ENCODE data around the gene TAL1. TPM values are rescaled to one million over a fixed set of nuclear protein-coding genes. Genes with fewer than 3 reads are reported as not detected.

TAL1 gene
- total RNA-seq, 1 donor from 2014 or later: 0.69 TPM

DNA sequence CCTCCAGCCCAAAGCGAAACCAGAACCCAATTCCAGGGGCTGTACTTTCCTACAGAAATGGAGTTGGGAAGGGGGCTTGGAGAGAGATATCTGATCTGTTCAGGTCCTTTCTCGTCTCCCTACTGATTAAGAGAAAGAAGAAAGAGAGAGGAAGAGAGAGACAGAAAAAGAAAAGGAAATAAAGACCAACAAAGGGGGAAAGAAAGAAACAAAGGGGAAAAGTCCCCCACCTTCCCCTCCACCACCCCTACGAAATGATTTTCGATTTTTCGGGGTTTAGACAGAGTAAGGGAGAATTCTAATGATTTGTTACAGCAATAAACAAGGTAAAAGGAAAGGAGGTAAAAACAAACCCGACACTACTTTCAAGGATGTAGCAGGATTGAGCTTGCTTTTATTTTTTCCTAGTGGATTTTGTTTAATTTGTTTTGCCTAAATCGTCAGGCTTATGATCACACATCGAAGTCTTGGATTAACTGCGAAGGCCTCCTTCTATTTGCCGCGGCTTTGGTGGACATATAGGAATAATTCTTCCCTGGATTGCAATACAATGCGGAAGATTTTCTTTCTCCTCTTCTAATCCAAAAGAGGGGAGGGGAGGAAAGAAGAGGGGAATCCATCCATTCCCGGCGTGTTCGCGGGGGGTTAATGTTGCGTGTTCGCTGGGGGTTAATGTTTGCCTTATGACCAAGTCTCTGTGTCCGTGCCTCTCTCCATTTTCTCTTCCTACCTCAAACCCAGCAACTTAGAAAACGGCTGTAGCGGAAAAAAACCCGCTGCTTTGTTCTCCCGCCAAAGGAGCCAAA lies 1.9 kb downstream of the TAL1 start:
- TF ChIP-seq, protein P1, sequence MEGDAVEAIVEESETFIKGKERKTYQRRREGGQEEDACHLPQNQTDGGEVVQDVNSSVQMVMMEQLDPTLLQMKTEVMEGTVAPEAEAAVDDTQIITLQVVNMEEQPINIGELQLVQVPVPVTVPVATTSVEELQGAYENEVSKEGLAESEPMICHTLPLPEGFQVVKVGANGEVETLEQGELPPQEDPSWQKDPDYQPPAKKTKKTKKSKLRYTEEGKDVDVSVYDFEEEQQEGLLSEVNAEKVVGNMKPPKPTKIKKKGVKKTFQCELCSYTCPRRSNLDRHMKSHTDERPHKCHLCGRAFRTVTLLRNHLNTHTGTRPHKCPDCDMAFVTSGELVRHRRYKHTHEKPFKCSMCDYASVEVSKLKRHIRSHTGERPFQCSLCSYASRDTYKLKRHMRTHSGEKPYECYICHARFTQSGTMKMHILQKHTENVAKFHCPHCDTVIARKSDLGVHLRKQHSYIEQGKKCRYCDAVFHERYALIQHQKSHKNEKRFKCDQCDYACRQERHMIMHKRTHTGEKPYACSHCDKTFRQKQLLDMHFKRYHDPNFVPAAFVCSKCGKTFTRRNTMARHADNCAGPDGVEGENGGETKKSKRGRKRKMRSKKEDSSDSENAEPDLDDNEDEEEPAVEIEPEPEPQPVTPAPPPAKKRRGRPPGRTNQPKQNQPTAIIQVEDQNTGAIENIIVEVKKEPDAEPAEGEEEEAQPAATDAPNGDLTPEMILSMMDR (conservative IDR thresholded peaks at IDR 0.05; ENCODE audit: low read depth, low read length): no peak
- DNase-seq (ENCODE audit: low read depth): no peak
- H3K4me3 ChIP-seq (ENCODE audit: low read depth, low read length): no peak overlapping the region

DNA sequence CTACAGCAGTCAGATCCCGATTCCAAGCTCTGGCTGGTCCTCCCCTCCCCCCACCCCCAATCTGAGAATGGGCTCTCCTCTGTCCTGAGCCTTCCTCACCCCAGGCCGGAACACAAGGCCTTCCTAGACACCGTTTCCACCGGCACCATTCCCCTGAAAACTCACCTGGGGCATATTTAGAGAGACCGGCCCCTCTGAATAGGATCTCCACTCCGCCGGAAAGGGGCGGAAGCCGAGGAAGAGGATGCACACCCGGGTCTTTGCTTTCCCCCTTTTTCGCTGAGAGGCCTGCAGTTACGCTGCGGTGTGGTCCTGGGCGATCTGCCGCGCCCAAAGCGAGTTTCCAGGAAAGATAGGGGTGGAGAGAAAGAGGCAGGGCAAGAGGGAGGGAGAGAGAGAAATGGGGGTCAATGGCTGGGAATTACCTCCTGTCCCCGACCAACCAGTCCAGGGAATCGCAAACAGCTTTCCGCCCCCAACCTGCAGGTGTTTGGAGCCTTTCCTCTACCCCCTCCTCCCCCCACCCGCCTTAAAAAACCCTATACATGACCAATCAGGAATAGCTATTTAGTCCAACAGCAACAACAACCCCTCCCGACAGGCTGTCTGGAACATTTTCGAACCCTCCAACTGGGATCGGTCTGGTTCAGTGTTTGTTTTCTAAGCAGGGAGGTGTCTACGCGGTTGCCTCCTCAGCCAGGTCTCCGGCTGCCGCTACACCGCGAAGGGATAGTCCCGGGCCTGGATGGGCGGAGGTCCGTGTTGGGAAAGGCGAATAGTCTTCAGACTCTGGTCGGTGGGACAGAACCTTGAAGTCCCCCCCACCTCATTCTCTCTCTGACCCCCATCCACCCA lies 2.8 kb downstream of the TAL1 start:
- TF ChIP-seq, protein P1 (conservative IDR thresholded peaks at IDR 0.05; ENCODE audit: low read depth, low read length): no peak
- no peak for DNase-seq (ENCODE audit: low read depth)

DNA sequence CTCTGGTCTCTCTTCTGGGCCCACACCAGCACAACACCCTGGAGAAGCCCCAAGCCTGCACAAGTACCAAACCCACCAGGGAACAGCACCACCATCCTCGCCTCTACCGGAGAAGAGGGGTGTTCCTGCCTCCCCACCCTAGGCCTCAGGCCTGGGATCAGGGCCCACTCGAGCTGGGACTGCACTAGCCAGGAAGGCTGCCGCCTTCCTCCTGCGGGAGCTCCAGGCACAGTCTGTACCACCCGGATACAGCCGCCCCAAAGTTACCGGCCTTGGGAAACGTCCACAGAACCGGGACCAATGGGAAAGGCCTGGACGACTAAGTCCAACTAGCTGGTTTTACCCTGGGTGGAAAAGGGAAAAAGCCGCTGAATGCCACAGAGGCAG lies 3.4 kb downstream of the TAL1 start:
- no peak for DNase-seq (ENCODE audit: low read depth)
- TF ChIP-seq, protein P1 (conservative IDR thresholded peaks at IDR 0.05; ENCODE audit: low read depth, low read length): no peak
- H3K4me3 ChIP-seq (ENCODE audit: low read depth, low read length): no peak overlapping the region

More for the DNA sequence above, 2.8 kb downstream of the TAL1 start:
- no peak overlapping the region for H3K4me3 ChIP-seq (ENCODE audit: low read depth, low read length)

DNA sequence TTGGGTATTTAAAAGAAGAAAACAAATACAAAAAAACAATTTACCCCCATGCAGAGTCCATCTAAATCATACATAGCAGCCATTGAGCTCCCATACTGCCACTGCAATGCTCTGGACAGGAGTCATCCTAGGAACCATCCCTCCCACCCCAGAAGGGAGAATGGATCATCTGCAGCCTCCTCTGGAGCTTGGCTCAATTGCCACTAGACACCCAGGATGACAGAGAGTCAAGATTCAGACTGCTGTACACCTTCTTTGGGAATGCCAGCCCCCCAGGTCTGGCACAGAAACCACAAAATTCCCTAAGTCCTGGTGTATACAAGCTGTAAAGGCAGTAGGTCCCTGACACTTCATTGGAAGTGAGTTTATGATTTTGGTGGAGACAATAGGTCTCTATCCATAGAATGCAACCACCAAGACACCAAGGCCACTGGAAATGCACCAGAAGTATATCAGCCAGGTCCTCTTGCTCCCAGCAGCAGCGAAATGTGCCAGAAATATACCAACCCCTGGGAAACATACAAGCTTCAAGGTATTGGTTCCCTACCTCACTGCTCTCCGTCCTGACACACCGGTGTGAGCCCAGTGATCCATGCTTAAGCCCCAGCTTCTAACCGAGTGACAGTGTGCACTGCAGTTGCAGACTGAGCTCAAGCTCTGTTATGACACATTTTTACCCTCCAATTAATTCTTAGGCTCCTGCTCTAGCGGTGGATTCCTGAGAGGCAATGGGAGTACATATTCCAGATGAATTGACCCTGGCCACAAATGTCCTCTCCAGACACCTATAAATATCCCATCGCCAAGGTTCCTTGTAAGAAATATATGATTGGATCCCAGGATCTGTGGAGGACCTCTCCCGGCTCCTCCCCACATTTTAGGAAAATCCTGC lies 4.4 kb downstream of the TAL1 start:
- DNase-seq (ENCODE audit: low read depth): no peak
- TF ChIP-seq, protein P1 (conservative IDR thresholded peaks at IDR 0.05; ENCODE audit: low read depth, low read length): no peak
- H3K4me3 ChIP-seq (ENCODE audit: low read depth, low read length): no peak overlapping the region

DNA sequence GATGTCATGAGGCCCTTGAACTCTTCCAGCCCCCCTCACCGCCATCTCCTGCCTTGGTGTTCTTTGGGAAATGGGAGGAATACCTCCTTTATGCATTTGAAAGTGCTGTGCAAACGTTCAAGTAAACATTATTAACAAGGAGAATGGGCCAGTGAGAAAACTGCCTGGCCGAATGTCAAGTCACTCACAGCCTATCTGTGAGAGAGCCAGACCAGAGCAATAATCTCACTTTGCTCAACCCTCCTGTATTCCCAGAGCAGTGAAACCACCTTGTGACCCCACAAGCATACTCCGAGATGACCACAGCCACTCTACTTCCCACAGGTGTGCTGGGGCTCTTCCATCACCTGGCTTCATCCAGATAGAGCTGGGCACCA lies 5.2 kb downstream of the TAL1 start:
- H3K4me3 ChIP-seq (ENCODE audit: low read depth, low read length): no peak overlapping the region
- TF ChIP-seq, protein P1 (conservative IDR thresholded peaks at IDR 0.05; ENCODE audit: low read depth, low read length): no peak
- no peak for DNase-seq (ENCODE audit: low read depth)

DNA sequence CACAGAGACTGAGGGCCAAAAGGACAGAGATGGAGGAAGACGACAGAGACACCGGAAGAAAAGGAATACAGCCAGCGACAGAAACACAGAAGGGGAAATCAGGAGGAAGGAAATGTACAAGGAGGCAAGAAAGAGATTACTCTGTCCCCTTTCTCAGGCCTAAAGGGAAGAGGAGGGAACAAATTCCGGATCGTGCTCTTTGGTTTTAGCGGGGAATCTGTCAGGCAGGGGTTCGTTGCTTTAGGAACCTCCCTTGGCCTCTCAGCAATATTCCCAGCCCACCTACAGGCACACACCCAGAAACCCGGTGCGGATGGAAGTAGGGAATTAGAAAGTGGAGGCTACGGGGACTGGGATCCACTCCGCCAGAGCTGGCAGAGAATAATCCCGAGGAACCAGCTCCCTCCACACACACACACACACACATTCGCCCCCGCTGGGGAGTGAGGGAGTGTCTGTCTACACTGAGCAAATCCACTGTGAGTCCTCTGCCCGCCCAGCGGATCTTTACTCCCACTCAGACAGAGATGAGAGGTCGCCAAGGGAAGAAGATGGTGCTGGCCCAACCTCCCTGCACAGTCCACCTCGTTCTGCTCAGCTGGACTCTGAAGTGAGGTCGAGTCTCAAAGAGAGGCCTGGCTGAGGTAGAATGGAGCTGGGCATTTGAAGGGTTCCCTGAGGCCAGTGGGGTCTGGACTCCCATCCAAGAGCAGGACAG lies 5.7 kb downstream of the TAL1 start:
- H3K4me3 ChIP-seq (ENCODE audit: low read depth, low read length): no peak overlapping the region
- TF ChIP-seq, protein P1 (conservative IDR thresholded peaks at IDR 0.05; ENCODE audit: low read depth, low read length): no peak
- DNase-seq (ENCODE audit: low read depth): no peak

Data from epithelial cell of proximal tubule (primary cell).